Measurements from ENCODE around the gene ATE1. TPM values are rescaled to one million over a fixed set of nuclear protein-coding genes. Genes with fewer than 3 reads are reported as not detected.
A peak's percentile ranks its signal among the peaks of the same experiment; 100 is the strongest.
"Not testable (repeated sequence)": the region's sequence is repeated elsewhere in the genome, so short reads cannot be mapped to it uniquely, and the experiment has no call there.

ATE1 gene
- total RNA-seq, 1 donor from 2014 or later: 31.7 TPM

- DNase-seq (ENCODE audit: low read depth in 2 of 2): peak; percentile 59 to 88
Observed at GRCh38 chr10:121791761-121792160, 136.1 kb downstream of the ATE1 start.

GRCh38 chr10:121788717-121789116 lies 139.1 kb downstream of the ATE1 start:
- no peak for DNase-seq (ENCODE audit: low read depth in 2 of 2)

GRCh38 chr10:121788115-121788514 lies 139.7 kb downstream of the ATE1 start:
- DNase-seq (ENCODE audit: low read depth in 2 of 2): no peak

- no peak for DNase-seq (ENCODE audit: low read depth in 2 of 2)
Observed at GRCh38 chr10:121787169-121787568, 140.7 kb downstream of the ATE1 start.

GRCh38 chr10:121783782-121784372 lies 144.0 kb downstream of the ATE1 start:
- DNase-seq (ENCODE audit: low read depth in 2 of 2): no peak

GRCh38 chr10:121781101-121781500 lies 146.7 kb downstream of the ATE1 start:
- no peak for DNase-seq (ENCODE audit: low read depth in 2 of 2)

- DNase-seq (ENCODE audit: low read depth in 2 of 2): no peak
Observed at GRCh38 chr10:121774813-121775212, 153.0 kb downstream of the ATE1 start.

- DNase-seq (ENCODE audit: low read depth in 2 of 2): no peak
Observed at GRCh38 chr10:121774404-121774803, 153.4 kb downstream of the ATE1 start.

GRCh38 chr10:121772884-121773283 lies 154.9 kb downstream of the ATE1 start:
- DNase-seq (ENCODE audit: low read depth in 2 of 2): no peak

GRCh38 chr10:121772406-121772805 lies 155.4 kb downstream of the ATE1 start:
- no peak for DNase-seq (ENCODE audit: low read depth in 2 of 2)

GRCh38 chr10:121771966-121772365 lies 155.9 kb downstream of the ATE1 start:
- no peak for DNase-seq (ENCODE audit: low read depth in 2 of 2)

- DNase-seq (ENCODE audit: low read depth in 2 of 2): no peak
Observed at GRCh38 chr10:121766426-121766825, 161.4 kb downstream of the ATE1 start.

- no peak for DNase-seq (ENCODE audit: low read depth in 2 of 2)
Observed at GRCh38 chr10:121765204-121765603, 162.6 kb downstream of the ATE1 start.

- DNase-seq (ENCODE audit: low read depth in 2 of 2): no peak
Observed at GRCh38 chr10:121764233-121764942, 163.4 kb downstream of the ATE1 start.

GRCh38 chr10:121757241-121757640 lies 170.6 kb downstream of the ATE1 start:
- not testable (repeated sequence) for DNase-seq (ENCODE audit: low read depth in 2 of 2)

GRCh38 chr10:121755496-121755895 lies 172.3 kb downstream of the ATE1 start:
- DNase-seq (ENCODE audit: low read depth in 2 of 2): not testable (repeated sequence)

- no peak for DNase-seq (ENCODE audit: low read depth in 2 of 2)
Observed at GRCh38 chr10:121754666-121755065, 173.2 kb downstream of the ATE1 start.

- peak in 1 of 2 donors; percentile 93 for DNase-seq (ENCODE audit: low read depth in 2 of 2)
Observed at GRCh38 chr10:121753726-121754476, 173.9 kb downstream of the ATE1 start.

- DNase-seq (ENCODE audit: low read depth in 2 of 2): no peak
Observed at GRCh38 chr10:121751191-121751760, 176.6 kb downstream of the ATE1 start.

GRCh38 chr10:121747163-121747775 lies 180.6 kb downstream of the ATE1 start:
- DNase-seq (ENCODE audit: low read depth in 2 of 2): no peak

GRCh38 chr10:121741248-121741792 lies 186.5 kb downstream of the ATE1 start:
- DNase-seq (ENCODE audit: low read depth in 2 of 2): peak in 1 of 2 donors; percentile 42
